HFF-Myc (cell line): ENCODE measurements around the gene LENG1.

ENCODE experiments used
- DNase-seq: peaks from one replicate; pipeline ENCODE4 v3.0.0-alpha.2; 2011; ENCODE audit warnings: low read depth; ENCODE audit errors: extremely low read depth
- H3K4me3 ChIP-seq: replicated peaks from 2 replicates; pipeline ENCODE4 v1.5.1; 2011; ENCODE audit warnings: low read depth, mild to moderate bottlenecking, control low read depth, low read length
- CTCF ChIP-seq: IDR thresholded peaks from 2 replicates; pipeline ENCODE4 v1.5.1; 2012; ENCODE audit warnings: mild to moderate bottlenecking, low read depth, low read length, control low read depth; ENCODE audit errors: missing control alignments

The LENG1 gene

GRCh38 chr19:54138489-54139256 lies 20.8 kb downstream of the LENG1 start:
- no peak for DNase-seq
- no peak for TF ChIP-seq CTCF
- peak overlapping the region; percentile 77 for H3K4me3 ChIP-seq

GRCh38 chr19:54137699-54138488 lies 21.6 kb downstream of the LENG1 start, which contains the start of gene CNOT3:
Gene CNOT3, plus strand, starts transcription at chr19:54137762. Its CDS starts 5,217 bp downstream, at chr19:54142979.
- TF ChIP-seq CTCF = no peak
- peak within 1 kb of the TSS; percentile 77 for H3K4me3 ChIP-seq
- DNase-seq = no peak

GRCh38 chr19:54136864-54137698 lies 22.4 kb downstream of the LENG1 start:
- H3K4me3 ChIP-seq = peak overlapping the region; percentile 77
- peak; percentile 100 for DNase-seq
- TF ChIP-seq CTCF = no peak

GRCh38 chr19:54136086-54136863 lies 23.2 kb downstream of the LENG1 start:
- peak overlapping the region; percentile 51 for H3K4me3 ChIP-seq
- no peak for TF ChIP-seq CTCF
- DNase-seq = no peak

GRCh38 chr19:54133957-54134590 lies 25.4 kb downstream of the LENG1 start:
- TF ChIP-seq CTCF = no peak
- DNase-seq = no peak
- no peak overlapping the region for H3K4me3 ChIP-seq
